ENCODE data around the gene ZNF776.

GRCh38 chr19:57800696-57801095 is 54.1 kb downstream of the ZNF776 start:
- TF ChIP-seq EZH2 (IDR thresholded peaks at IDR 0.05; ENCODE audit: low read length) = no peak
- TF ChIP-seq CTCF (optimal IDR thresholded peaks at IDR 0.05 in 1 of 3, IDR thresholded peaks at IDR 0.05 in 1 of 3, conservative IDR thresholded peaks at IDR 0.05 in 1 of 3; ENCODE audit: extremely low read depth in 1 of 3, insufficient read depth in 2 of 3, low read length in 3 of 3) = no peak

Measured in keratinocyte (primary cell).